Neural cell (in vitro differentiated cells): ENCODE data around the gene CDKL1.

Experiments
- EZH2 ChIP-seq: fragments of 200-600, 300-800 bp; shearing (Covaris generic), sonication (generic); IDR thresholded peaks from 2 replicates; pipeline ENCODE4 v1.6.1; 2014; ENCODE audit warnings: antibody characterized with exemption, low read length, borderline replicate concordance, mild to moderate bottlenecking; ENCODE audit not compliant: insufficient read depth, poor library complexity, severe bottlenecking
- POLR2AphosphoS5 ChIP-seq: IDR thresholded peaks from 2 replicates; pipeline ENCODE4 v1.6.1; 2012
- SMC3 ChIP-seq: fragments of 450-650 bp; conservative IDR thresholded peaks from 2 replicates; pipeline ENCODE4 v1.6.1; 2014; ENCODE audit warnings: antibody characterized with exemption, mild to moderate bottlenecking, moderate library complexity; ENCODE audit not compliant: poor library complexity
- TAF1 ChIP-seq: IDR thresholded peaks from 2 replicates; pipeline ENCODE4 v1.6.1; 2012; ENCODE audit warnings: low read depth
- TF ChIP-seq, protein P1 (sequence below): fragments of 450-650 bp; IDR thresholded peaks from 2 replicates; pipeline ENCODE4 v1.5.1; 2014; ENCODE audit warnings: antibody characterized with exemption, mild to moderate bottlenecking, moderate library complexity; ENCODE audit not compliant: poor library complexity, severe bottlenecking
- TF ChIP-seq, protein P2 (sequence below): IDR thresholded peaks from 2 replicates; pipeline ENCODE4 v1.6.1; 2012; ENCODE audit warnings: borderline replicate concordance

DNA sequence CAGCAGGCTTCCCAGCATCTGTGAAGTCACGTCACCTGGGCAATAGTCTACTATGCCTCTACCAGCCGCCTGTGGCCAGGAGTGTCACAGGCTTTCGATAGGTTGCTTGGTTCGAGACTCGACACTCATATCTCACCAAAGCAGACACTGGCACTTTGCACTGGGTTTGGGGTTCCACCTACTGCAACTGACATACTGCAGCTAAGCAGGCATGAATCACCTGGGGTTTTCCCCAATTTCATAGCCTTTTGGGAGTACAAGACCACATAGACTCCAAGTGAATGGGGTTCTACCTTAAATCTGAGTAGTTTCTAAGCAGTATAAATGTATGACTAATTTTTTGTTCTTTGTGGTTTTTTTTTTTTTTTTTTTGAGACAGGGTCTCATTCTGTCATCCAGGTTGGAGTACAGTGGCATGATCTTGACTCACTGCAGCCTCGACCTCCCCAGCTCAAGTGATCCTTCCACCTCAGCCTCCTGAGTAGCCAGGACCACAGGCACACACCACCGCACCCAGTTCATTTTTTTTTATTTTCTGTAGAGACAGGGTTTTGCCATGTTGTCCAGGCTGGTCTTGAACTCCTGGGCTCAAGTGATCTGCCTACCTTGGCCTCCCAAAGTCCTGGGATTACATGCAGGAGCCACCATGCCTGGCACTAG is 52.4 kb downstream of the CDKL1 start:
- TF ChIP-seq, protein P1, sequence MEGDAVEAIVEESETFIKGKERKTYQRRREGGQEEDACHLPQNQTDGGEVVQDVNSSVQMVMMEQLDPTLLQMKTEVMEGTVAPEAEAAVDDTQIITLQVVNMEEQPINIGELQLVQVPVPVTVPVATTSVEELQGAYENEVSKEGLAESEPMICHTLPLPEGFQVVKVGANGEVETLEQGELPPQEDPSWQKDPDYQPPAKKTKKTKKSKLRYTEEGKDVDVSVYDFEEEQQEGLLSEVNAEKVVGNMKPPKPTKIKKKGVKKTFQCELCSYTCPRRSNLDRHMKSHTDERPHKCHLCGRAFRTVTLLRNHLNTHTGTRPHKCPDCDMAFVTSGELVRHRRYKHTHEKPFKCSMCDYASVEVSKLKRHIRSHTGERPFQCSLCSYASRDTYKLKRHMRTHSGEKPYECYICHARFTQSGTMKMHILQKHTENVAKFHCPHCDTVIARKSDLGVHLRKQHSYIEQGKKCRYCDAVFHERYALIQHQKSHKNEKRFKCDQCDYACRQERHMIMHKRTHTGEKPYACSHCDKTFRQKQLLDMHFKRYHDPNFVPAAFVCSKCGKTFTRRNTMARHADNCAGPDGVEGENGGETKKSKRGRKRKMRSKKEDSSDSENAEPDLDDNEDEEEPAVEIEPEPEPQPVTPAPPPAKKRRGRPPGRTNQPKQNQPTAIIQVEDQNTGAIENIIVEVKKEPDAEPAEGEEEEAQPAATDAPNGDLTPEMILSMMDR, result no peak
- TF ChIP-seq EZH2, result no peak
- TF ChIP-seq POLR2AphosphoS5, result no peak
- TF ChIP-seq TAF1, result no peak
- TF ChIP-seq SMC3, result no peak
- TF ChIP-seq, protein P2, sequence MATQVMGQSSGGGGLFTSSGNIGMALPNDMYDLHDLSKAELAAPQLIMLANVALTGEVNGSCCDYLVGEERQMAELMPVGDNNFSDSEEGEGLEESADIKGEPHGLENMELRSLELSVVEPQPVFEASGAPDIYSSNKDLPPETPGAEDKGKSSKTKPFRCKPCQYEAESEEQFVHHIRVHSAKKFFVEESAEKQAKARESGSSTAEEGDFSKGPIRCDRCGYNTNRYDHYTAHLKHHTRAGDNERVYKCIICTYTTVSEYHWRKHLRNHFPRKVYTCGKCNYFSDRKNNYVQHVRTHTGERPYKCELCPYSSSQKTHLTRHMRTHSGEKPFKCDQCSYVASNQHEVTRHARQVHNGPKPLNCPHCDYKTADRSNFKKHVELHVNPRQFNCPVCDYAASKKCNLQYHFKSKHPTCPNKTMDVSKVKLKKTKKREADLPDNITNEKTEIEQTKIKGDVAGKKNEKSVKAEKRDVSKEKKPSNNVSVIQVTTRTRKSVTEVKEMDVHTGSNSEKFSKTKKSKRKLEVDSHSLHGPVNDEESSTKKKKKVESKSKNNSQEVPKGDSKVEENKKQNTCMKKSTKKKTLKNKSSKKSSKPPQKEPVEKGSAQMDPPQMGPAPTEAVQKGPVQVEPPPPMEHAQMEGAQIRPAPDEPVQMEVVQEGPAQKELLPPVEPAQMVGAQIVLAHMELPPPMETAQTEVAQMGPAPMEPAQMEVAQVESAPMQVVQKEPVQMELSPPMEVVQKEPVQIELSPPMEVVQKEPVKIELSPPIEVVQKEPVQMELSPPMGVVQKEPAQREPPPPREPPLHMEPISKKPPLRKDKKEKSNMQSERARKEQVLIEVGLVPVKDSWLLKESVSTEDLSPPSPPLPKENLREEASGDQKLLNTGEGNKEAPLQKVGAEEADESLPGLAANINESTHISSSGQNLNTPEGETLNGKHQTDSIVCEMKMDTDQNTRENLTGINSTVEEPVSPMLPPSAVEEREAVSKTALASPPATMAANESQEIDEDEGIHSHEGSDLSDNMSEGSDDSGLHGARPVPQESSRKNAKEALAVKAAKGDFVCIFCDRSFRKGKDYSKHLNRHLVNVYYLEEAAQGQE, result no peak
